Liver (tissue), 9 donors: ENCODE data around the gene DPP9. TPM values are rescaled to one million over a fixed set of nuclear protein-coding genes. Genes with fewer than 3 reads are reported as not detected.

Experiments
- DNase-seq: peaks from one replicate; pipeline ENCODE4 v3.0.0-alpha.2; 2017; ENCODE audit warnings: low spot score
- H3K27ac ChIP-seq, 2 donors: one replicate each; pipeline ENCODE4 v1.7.0; 2013; ENCODE audit warnings: inconsistent platforms in 2 of 2, low read length in 2 of 2, control low read depth in 1 of 2, low read depth in 1 of 2, mild to moderate bottlenecking in 1 of 2
- H3K27me3 ChIP-seq, 4 donors: one replicate each; pipeline versions ENCODE4 v1.6.1 to v1.7.0; 2013; ENCODE audit warnings: low read length in 3 of 4, inconsistent platforms in 1 of 4, mild to moderate bottlenecking in 1 of 4, moderate library complexity in 1 of 4; ENCODE audit not compliant: control insufficient read depth in 4 of 4, insufficient read depth in 4 of 4
- H3K36me3 ChIP-seq, 4 donors: one replicate each; pipeline versions ENCODE4 v1.6.1 to v1.7.0; 2013; ENCODE audit warnings: low read length in 3 of 4, mild to moderate bottlenecking in 3 of 4, low read depth in 1 of 4, moderate library complexity in 1 of 4; ENCODE audit not compliant: control insufficient read depth in 4 of 4, insufficient read depth in 3 of 4
- H3K4me1 ChIP-seq, 4 donors: one replicate each; pipeline versions ENCODE4 v1.6.1 to v1.7.0; 2013; ENCODE audit warnings: low read length in 3 of 4, mild to moderate bottlenecking in 3 of 4, moderate library complexity in 1 of 4; ENCODE audit not compliant: control insufficient read depth in 4 of 4, insufficient read depth in 4 of 4
- H3K4me3 ChIP-seq, 3 donors: one replicate each; pipeline versions ENCODE4 v1.6.1 to v1.7.0; 2013; ENCODE audit warnings: low read length in 3 of 3, control low read depth in 1 of 3, low read depth in 1 of 3, mild to moderate bottlenecking in 1 of 3
- H3K9ac ChIP-seq, 2 donors: one replicate each; pipeline ENCODE4 v1.7.0; 2013; ENCODE audit warnings: low read length in 2 of 2, mild to moderate bottlenecking in 2 of 2, moderate library complexity in 2 of 2, control low read depth in 1 of 2, low read depth in 1 of 2
- H3K9me3 ChIP-seq, 4 donors: one replicate each; pipeline versions ENCODE4 v1.6.1 to v1.7.0; 2013; ENCODE audit warnings: low read length in 3 of 4; ENCODE audit not compliant: control insufficient read depth in 4 of 4
- EGR1 ChIP-seq, 2 donors: IDR thresholded peaks; 2 replicates each; pipeline ENCODE4 v1.6.1; 2016 to 2018; ENCODE audit warnings: antibody characterized with exemption in 2 of 2, low read depth in 2 of 2
- FOXA1 ChIP-seq: IDR thresholded peaks from 2 replicates; pipeline ENCODE4 v1.6.1; 2016; ENCODE audit warnings: antibody characterized with exemption
- FOXA2 ChIP-seq: IDR thresholded peaks from 2 replicates; pipeline ENCODE4 v1.6.1; 2016; ENCODE audit warnings: antibody characterized with exemption
- GABPA ChIP-seq, 2 donors: IDR thresholded peaks in 1 of 2; conservative IDR thresholded peaks in 1 of 2; 2 replicates each; pipeline ENCODE4 v1.6.1; 2016; ENCODE audit warnings: antibody characterized with exemption in 2 of 2, mild to moderate bottlenecking in 1 of 2, moderate library complexity in 1 of 2
- HNF4A ChIP-seq, 2 donors: conservative IDR thresholded peaks; 2 replicates each; pipeline ENCODE4 v1.6.1; 2016; ENCODE audit warnings: antibody characterized with exemption in 2 of 2, mild to moderate bottlenecking in 2 of 2
- HNF4G ChIP-seq: IDR thresholded peaks from 2 replicates; pipeline ENCODE4 v1.6.1; 2016; ENCODE audit warnings: antibody characterized with exemption
- JUND ChIP-seq, 2 donors: IDR thresholded peaks; 2 replicates each; pipeline ENCODE4 v1.6.1; 2016; ENCODE audit warnings: antibody characterized with exemption in 2 of 2
- NR2F2 ChIP-seq: IDR thresholded peaks from 2 replicates; pipeline ENCODE4 v1.6.1; 2016; ENCODE audit warnings: antibody characterized with exemption
- RAD21 ChIP-seq, 2 donors: IDR thresholded peaks; 2 replicates each; pipeline ENCODE4 v1.6.1; 2016; ENCODE audit warnings: antibody characterized with exemption in 2 of 2, mild to moderate bottlenecking in 2 of 2
- RXRA ChIP-seq, 2 donors: IDR thresholded peaks; 2 replicates each; pipeline ENCODE4 v1.6.1; 2017 to 2018; ENCODE audit warnings: antibody characterized with exemption in 2 of 2, mild to moderate bottlenecking in 1 of 2
- SP1 ChIP-seq: IDR thresholded peaks from 2 replicates; pipeline ENCODE4 v1.6.1; 2018; ENCODE audit warnings: antibody characterized with exemption, mild to moderate bottlenecking
- TAF1 ChIP-seq: conservative IDR thresholded peaks from 2 replicates; pipeline ENCODE4 v1.6.1; 2016; ENCODE audit warnings: antibody characterized with exemption, mild to moderate bottlenecking
- YY1 ChIP-seq: IDR thresholded peaks from 2 replicates; pipeline ENCODE4 v1.6.1; 2016; ENCODE audit warnings: antibody characterized with exemption, mild to moderate bottlenecking
- WGBS: extraction: QIAGEN DNeasy Blood & Tissue Kit; methylation state at CpG from one replicate; pipeline ENCODE4 v1.1.7; 2013; 5-methylcytosine and 5-hydroxymethylcytosine counted together
- polyA plus RNA-seq, 2 donors: library from polyadenylated mRNA; stranded (reverse) in 1 of 2; unstranded in 1 of 2; fragments of 200-250 nt in 1 of 2; fragments of >200 nt in 1 of 2; fragmentation: Nextera tagmentation in 1 of 2; extraction: Ambion mirVana in 1 of 2; gene quantifications; one replicate each; pipeline versions ENCODE4 v1.2.1 to v1.2.3, GENCODE V29; 2013 to 2015
- total RNA-seq, 2 donors: library from RNA; depleted of rRNA; stranded (reverse); fragments of >200 nt; gene quantifications; one replicate each; pipeline ENCODE4 v1.2.3, GENCODE V29; 2014
- TF ChIP-seq, protein P1 (sequence below): IDR thresholded peaks from 2 replicates; pipeline ENCODE4 v1.6.1; 2016; ENCODE audit warnings: antibody characterized with exemption, mild to moderate bottlenecking
- TF ChIP-seq, protein P2 (sequence below): IDR thresholded peaks from 2 replicates; pipeline ENCODE4 v1.6.1; 2016; ENCODE audit warnings: antibody characterized with exemption
- TF ChIP-seq, protein P3 (sequence below): fragments of 150-350 bp; IDR thresholded peaks from 2 replicates; pipeline ENCODE4 v1.5.1; 2017; ENCODE audit warnings: improper control_type of control experiment, low read depth, low read length; ENCODE audit not compliant: missing input control
- TF ChIP-seq, protein P4 (sequence below): IDR thresholded peaks from 2 replicates; pipeline ENCODE4 v1.6.1; 2016; ENCODE audit warnings: antibody characterized with exemption
- TF ChIP-seq, protein P5 (sequence below): IDR thresholded peaks from 2 replicates; pipeline ENCODE4 v1.6.1; 2016; ENCODE audit warnings: antibody characterized with exemption
- donor health status: healthy.
- donor health status: healthy.
- donor health status: healthy.
- donor health status: healthy.
- donor health status: healthy.

DPP9 gene
- total and polyA plus RNA-seq, 4 donors = 20.5 to 74.5 (median 40.3) TPM

DNA sequence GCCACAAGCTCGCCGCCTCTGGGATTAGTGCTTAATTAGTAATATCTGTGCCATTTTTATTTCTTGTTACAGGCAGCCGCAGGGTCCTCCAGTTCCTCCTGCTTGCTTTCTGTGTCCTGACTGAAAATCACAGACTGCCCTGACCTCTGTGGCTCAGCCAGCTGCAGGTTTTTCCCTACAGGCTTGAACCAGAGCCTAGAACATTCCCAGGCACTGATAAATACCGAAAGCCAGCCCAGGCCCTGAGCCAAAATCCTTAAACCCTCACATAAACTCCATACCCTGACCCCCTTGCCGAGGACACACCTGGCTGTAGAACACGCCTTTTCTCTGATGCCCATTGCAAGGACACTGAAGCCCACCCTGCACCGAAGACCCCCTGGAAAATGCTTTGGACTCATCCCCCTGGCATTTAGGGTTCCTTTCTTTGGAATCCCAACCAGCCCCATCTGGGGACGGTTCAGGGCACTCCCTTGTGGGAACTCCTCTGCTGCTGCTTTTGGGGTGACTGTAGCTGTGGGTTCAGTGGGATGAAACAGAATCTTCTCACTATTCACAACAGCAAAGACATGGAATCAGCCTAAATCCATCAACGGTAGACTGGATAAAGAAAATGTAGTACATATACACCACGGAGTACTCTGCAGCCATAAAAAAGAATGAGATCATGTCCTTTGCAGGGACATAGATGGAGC lies 15.5 kb downstream of the DPP9 start:
- Histone ChIP-seq H3K4me3 (no peak overlapping the region), H3K9ac (peak overlapping the region in 1 of 2 donors; percentile 47), H3K27me3 (no peaks in the 10 kb centered on the region), H3K27ac (peak overlapping the region; percentile 95 to 96), H3K36me3 (peaks cover 5 to 18% (median 12%) of the 10 kb centered on the region in 4 donors), H3K9me3 (no peaks in the 10 kb centered on the region), H3K4me1 (peaks cover 33 to 79% (median 66%) of the 10 kb centered on the region in 4 donors)
- DNase-seq = no peak
- WGBS = 43% methylated on average over 10 of the region's 10 CpGs
- TF ChIP-seq RXRA (IDR thresholded peaks at IDR 0.05) (peak; percentile 91 to 94), TAF1 (no peak), GABPA (IDR thresholded peaks at IDR 0.05 in 1 of 2, conservative IDR thresholded peaks at IDR 0.05 in 1 of 2) (no peak), FOXA2 (no peak), EGR1 (IDR thresholded peaks at IDR 0.05; ENCODE audit: low read depth in 2 of 2) (peak in 1 of 2 donors; percentile 23), SP1 (peak; percentile 84), HNF4G (no peak), NR2F2 (peak; percentile 45), RAD21 (IDR thresholded peaks at IDR 0.05) (peak; percentile 16 to 53), HNF4A (conservative IDR thresholded peaks at IDR 0.05) (peak; percentile 65 to 68), FOXA1 (no peak), JUND (IDR thresholded peaks at IDR 0.05) (peak in 1 of 2 donors; percentile 36), YY1 (peak; percentile 46)
- TF ChIP-seq, protein P1, sequence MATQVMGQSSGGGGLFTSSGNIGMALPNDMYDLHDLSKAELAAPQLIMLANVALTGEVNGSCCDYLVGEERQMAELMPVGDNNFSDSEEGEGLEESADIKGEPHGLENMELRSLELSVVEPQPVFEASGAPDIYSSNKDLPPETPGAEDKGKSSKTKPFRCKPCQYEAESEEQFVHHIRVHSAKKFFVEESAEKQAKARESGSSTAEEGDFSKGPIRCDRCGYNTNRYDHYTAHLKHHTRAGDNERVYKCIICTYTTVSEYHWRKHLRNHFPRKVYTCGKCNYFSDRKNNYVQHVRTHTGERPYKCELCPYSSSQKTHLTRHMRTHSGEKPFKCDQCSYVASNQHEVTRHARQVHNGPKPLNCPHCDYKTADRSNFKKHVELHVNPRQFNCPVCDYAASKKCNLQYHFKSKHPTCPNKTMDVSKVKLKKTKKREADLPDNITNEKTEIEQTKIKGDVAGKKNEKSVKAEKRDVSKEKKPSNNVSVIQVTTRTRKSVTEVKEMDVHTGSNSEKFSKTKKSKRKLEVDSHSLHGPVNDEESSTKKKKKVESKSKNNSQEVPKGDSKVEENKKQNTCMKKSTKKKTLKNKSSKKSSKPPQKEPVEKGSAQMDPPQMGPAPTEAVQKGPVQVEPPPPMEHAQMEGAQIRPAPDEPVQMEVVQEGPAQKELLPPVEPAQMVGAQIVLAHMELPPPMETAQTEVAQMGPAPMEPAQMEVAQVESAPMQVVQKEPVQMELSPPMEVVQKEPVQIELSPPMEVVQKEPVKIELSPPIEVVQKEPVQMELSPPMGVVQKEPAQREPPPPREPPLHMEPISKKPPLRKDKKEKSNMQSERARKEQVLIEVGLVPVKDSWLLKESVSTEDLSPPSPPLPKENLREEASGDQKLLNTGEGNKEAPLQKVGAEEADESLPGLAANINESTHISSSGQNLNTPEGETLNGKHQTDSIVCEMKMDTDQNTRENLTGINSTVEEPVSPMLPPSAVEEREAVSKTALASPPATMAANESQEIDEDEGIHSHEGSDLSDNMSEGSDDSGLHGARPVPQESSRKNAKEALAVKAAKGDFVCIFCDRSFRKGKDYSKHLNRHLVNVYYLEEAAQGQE = peak; percentile 57
- TF ChIP-seq, protein P2, sequence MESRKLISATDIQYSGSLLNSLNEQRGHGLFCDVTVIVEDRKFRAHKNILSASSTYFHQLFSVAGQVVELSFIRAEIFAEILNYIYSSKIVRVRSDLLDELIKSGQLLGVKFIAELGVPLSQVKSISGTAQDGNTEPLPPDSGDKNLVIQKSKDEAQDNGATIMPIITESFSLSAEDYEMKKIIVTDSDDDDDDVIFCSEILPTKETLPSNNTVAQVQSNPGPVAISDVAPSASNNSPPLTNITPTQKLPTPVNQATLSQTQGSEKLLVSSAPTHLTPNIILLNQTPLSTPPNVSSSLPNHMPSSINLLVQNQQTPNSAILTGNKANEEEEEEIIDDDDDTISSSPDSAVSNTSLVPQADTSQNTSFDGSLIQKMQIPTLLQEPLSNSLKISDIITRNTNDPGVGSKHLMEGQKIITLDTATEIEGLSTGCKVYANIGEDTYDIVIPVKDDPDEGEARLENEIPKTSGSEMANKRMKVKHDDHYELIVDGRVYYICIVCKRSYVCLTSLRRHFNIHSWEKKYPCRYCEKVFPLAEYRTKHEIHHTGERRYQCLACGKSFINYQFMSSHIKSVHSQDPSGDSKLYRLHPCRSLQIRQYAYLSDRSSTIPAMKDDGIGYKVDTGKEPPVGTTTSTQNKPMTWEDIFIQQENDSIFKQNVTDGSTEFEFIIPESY = peak; percentile 38
- TF ChIP-seq, protein P3, sequence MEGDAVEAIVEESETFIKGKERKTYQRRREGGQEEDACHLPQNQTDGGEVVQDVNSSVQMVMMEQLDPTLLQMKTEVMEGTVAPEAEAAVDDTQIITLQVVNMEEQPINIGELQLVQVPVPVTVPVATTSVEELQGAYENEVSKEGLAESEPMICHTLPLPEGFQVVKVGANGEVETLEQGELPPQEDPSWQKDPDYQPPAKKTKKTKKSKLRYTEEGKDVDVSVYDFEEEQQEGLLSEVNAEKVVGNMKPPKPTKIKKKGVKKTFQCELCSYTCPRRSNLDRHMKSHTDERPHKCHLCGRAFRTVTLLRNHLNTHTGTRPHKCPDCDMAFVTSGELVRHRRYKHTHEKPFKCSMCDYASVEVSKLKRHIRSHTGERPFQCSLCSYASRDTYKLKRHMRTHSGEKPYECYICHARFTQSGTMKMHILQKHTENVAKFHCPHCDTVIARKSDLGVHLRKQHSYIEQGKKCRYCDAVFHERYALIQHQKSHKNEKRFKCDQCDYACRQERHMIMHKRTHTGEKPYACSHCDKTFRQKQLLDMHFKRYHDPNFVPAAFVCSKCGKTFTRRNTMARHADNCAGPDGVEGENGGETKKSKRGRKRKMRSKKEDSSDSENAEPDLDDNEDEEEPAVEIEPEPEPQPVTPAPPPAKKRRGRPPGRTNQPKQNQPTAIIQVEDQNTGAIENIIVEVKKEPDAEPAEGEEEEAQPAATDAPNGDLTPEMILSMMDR = no peak
- TF ChIP-seq, protein P4, sequence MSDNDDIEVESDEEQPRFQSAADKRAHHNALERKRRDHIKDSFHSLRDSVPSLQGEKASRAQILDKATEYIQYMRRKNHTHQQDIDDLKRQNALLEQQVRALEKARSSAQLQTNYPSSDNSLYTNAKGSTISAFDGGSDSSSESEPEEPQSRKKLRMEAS = peak; percentile 68
- TF ChIP-seq, protein P5, sequence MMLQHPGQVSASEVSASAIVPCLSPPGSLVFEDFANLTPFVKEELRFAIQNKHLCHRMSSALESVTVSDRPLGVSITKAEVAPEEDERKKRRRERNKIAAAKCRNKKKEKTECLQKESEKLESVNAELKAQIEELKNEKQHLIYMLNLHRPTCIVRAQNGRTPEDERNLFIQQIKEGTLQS = no peak
